ENCODE data around the gene TNFAIP1. TPM values are rescaled to one million over a fixed set of nuclear protein-coding genes. Genes with fewer than 3 reads are reported as not detected.
"Not testable (repeated sequence)": the region's sequence is repeated elsewhere in the genome, so short reads cannot be mapped to it uniquely, and the experiment has no call there.

TNFAIP1 gene, protein sequence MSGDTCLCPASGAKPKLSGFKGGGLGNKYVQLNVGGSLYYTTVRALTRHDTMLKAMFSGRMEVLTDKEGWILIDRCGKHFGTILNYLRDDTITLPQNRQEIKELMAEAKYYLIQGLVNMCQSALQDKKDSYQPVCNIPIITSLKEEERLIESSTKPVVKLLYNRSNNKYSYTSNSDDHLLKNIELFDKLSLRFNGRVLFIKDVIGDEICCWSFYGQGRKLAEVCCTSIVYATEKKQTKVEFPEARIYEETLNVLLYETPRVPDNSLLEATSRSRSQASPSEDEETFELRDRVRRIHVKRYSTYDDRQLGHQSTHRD
- total RNA-seq: 10 to 100 TPM; 23.7 to 43.8 (median 34.8) TPM

DNA sequence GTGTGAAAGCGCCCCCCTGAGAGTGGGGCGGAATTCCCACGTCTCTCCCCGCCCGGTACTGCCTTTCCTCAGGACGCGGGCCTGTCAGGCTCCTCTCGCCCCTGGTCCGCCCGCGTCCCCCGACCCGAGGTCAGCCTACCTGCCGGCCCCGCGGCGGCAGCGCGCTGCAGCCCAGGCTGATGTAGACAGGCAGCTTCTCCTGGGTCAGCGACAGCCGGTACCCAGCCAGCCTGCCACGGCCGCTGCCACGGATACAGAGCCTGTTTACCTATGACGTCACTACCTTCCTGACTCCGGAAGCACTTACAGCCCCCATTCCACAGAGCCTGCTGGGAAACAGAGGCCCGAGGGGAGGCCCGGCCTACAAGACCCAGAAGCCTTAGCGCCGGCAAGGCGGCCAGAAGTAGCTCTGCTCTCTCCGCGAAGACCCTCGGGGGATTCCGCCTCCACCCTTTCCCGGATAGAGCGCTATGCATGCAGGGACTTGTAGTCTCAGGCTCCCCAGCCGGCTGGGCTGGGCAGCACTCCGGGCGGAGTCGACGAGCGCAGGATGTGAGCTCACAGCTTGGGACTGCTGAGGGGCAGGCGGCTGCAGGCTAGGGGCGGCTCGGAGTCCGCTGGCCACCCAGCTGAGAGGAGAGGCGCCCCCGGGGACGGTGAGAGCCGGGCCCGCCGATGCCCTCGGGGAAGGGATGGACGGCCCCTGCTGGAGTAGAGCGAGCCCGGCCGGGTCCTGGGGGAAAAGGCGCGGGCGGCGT is at the start of gene TNFAIP1, which contains the start of gene IFT20:
TNFAIP1 (plus strand) TSS at position 561 of the 758 bp plus-strand sequence. CDS start 3,761 bp downstream, outside the sequence.
IFT20 (minus strand) TSS at position 272 of the 758 bp plus-strand sequence. CDS start 3,487 bp downstream, outside the sequence.
- H3K27ac ChIP-seq (replicated peaks in 1 of 4): peak within 1 kb of the TSS; percentile 91 to 99 (median 97)
- peaks cover 24 to 32% (median 30%) of the 10 kb centered on the region in 4 donors for H3K36me3 ChIP-seq
- WGBS: no CpG with 5 or more reads among the region's 62 CpGs
- DNase-seq (ENCODE audit: extremely low spot score): peak; percentile 100
- peak within 1 kb of the TSS; percentile 79 to 90 (median 84) for H3K4me3 ChIP-seq
- no peaks in the 10 kb centered on the region for H3K9me3 ChIP-seq
- no peaks in the 10 kb centered on the region for H3K27me3 ChIP-seq
- H3K4me1 ChIP-seq: peaks cover 55 to 67% (median 58%) of the 10 kb centered on the region in 4 donors
- TF ChIP-seq POLR2AphosphoS5 (IDR thresholded peaks at IDR 0.05) (peak; percentile 99), POLR2A (IDR thresholded peaks at IDR 0.05; ENCODE audit: low read depth) (peak; percentile 96), EP300 (IDR thresholded peaks at IDR 0.05) (no peak)
- TF ChIP-seq, protein P1, sequence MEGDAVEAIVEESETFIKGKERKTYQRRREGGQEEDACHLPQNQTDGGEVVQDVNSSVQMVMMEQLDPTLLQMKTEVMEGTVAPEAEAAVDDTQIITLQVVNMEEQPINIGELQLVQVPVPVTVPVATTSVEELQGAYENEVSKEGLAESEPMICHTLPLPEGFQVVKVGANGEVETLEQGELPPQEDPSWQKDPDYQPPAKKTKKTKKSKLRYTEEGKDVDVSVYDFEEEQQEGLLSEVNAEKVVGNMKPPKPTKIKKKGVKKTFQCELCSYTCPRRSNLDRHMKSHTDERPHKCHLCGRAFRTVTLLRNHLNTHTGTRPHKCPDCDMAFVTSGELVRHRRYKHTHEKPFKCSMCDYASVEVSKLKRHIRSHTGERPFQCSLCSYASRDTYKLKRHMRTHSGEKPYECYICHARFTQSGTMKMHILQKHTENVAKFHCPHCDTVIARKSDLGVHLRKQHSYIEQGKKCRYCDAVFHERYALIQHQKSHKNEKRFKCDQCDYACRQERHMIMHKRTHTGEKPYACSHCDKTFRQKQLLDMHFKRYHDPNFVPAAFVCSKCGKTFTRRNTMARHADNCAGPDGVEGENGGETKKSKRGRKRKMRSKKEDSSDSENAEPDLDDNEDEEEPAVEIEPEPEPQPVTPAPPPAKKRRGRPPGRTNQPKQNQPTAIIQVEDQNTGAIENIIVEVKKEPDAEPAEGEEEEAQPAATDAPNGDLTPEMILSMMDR (IDR thresholded peaks at IDR 0.05): peak in 1 of 3 experiments; percentile 20
- intact Hi-C loops (cut with DNase I): loop anchor here (10.0 kb wide), 1 partner anchor 291 kb away; the partner anchor contains the start of gene NLK

DNA sequence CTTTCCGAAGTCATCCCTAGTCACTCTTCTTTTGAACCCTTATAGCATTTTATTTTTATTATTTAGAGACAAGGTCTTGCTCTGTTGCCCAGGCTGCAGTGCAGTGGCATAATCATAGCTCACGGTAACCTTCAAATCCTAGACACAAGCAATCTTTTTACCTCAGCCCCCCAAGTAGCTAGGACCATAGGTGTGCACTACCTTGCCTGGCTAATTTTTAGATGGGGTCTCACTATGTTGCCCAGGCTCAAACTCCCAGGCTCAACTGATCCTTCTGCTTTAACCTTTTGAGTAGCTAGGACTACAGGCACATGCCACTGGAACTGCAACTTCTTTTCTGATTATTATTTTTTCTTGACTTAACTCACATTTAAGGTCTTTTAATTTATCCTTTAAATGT is 49.6 kb upstream of the TNFAIP1 start:
- no peak overlapping the region for H3K27ac ChIP-seq (replicated peaks in 1 of 4)
- no peaks in the 10 kb centered on the region for H3K4me1 ChIP-seq
- H3K4me3 ChIP-seq: no peak overlapping the region
- H3K36me3 ChIP-seq: no peaks in the 10 kb centered on the region
- H3K27me3 ChIP-seq: no peaks in the 10 kb centered on the region
- DNase-seq (ENCODE audit: extremely low spot score): peak; percentile 47
- WGBS: 99% methylated on average over 2 of the region's 2 CpGs
- H3K9me3 ChIP-seq: no peaks in the 10 kb centered on the region
- intact Hi-C loops (cut with DNase I): no loop called here
- TF ChIP-seq POLR2A (IDR thresholded peaks at IDR 0.05; ENCODE audit: low read depth) (no peak), EP300 (IDR thresholded peaks at IDR 0.05) (no peak), POLR2AphosphoS5 (IDR thresholded peaks at IDR 0.05) (no peak)
- TF ChIP-seq, protein P1 (IDR thresholded peaks at IDR 0.05): no peak

DNA sequence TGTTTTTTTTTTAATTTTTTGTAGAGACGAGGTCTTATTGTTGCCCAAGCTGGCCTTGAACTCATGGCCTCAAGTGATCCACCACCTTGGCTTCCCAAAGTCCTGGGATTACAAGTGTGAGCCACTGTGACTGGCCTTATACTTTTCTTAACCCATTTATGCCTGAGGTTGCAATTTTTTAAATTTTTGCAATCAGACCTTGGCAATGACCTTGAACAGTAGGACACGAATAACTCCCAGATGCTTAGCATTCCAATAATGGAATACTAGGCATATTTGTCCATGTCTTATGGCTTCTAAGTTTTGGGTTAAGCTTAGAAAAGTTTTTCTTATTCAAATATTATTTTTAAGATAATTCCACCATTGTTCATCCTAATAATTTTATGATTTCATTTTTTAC is 44.9 kb upstream of the TNFAIP1 start:
- no peaks in the 10 kb centered on the region for H3K4me1 ChIP-seq
- intact Hi-C loops (cut with DNase I): no loop called here
- no peak overlapping the region for H3K4me3 ChIP-seq
- 86% methylated on average over 2 of the region's 2 CpGs for WGBS
- TF ChIP-seq POLR2A (IDR thresholded peaks at IDR 0.05; ENCODE audit: low read depth) (no peak), EP300 (IDR thresholded peaks at IDR 0.05) (no peak), POLR2AphosphoS5 (IDR thresholded peaks at IDR 0.05) (no peak)
- TF ChIP-seq, protein P1 (IDR thresholded peaks at IDR 0.05): no peak
- peaks cover 0 to 22% (median 2%) of the 10 kb centered on the region in 4 donors for H3K27me3 ChIP-seq
- no peaks in the 10 kb centered on the region for H3K9me3 ChIP-seq
- H3K27ac ChIP-seq (replicated peaks in 1 of 4): no peak overlapping the region
- DNase-seq (ENCODE audit: extremely low spot score): no peak
- no peaks in the 10 kb centered on the region for H3K36me3 ChIP-seq

DNA sequence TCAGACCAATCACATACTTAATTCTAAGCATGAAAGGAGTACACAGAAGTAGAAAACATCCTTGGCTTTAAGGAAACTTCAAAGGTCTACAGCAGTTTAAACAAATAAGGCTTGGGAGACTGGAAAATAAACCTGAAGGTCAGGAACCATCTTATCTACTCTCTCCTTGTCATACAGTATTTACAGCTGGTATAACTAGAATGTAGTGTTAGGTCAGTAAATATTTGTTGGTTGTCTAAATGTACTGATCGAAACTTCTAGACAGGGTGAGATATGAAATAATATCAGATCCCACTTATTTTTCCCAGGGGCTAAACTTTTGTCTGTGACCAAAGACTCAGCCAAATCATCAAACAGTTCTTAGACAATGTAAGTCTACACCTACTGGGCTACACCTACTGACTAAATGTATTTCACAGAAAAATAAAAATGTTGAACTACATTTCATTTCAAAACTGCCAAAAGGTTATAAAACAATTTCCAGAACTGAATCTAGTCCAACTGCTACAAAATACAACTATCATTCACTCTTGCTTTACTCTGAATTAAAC is 43.7 kb upstream of the TNFAIP1 start:
- intact Hi-C loops (cut with DNase I): no loop called here
- DNase-seq (ENCODE audit: extremely low spot score): no peak
- H3K36me3 ChIP-seq: no peaks in the 10 kb centered on the region
- no peaks in the 10 kb centered on the region for H3K9me3 ChIP-seq
- TF ChIP-seq EP300 (IDR thresholded peaks at IDR 0.05): no peak
- no peak for TF ChIP-seq POLR2A (IDR thresholded peaks at IDR 0.05; ENCODE audit: low read depth)
- no peak for TF ChIP-seq POLR2AphosphoS5 (IDR thresholded peaks at IDR 0.05)
- WGBS: 40% methylated on average over 1 of the region's 1 CpG
- H3K4me3 ChIP-seq: no peak overlapping the region
- peaks cover 0 to 22% (median 2%) of the 10 kb centered on the region in 4 donors for H3K27me3 ChIP-seq
- H3K4me1 ChIP-seq: no peaks in the 10 kb centered on the region
- no peak overlapping the region for H3K27ac ChIP-seq (replicated peaks in 1 of 4)

DNA sequence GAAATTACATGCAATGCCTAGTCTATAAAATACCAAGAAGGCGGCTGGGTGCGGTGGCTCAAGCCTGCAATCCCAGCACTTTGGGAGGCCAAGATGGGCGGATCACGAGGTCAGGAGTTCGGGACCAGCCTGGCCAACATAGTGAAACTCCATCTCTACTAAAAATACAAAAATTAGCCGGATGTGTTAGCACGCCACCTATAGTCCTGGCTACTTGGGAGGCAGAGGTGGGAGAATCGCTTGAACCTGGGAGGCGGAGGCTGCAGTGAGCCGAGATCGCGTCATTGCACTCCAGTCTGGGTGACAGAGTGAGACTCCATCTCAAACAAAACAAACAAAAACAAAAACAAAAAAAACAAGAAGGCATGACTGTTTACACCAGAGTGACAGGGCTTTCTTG is 42.7 kb upstream of the TNFAIP1 start:
- H3K36me3 ChIP-seq; H3K4me1 ChIP-seq; DNase-seq (ENCODE audit: extremely low spot score); H3K27ac ChIP-seq (replicated peaks in 1 of 4); H3K9me3 ChIP-seq; intact Hi-C loops (cut with DNase I); H3K4me3 ChIP-seq: not testable (repeated sequence)
- H3K27me3 ChIP-seq: peaks cover 0 to 25% (median 2%) of the 10 kb centered on the region in 4 donors
- 82% methylated on average over 12 of the region's 12 CpGs for WGBS
